Smooth muscle cell (in vitro differentiated cells): Measurements from ENCODE around the gene RAB29. TPM values are rescaled to one million over a fixed set of nuclear protein-coding genes. Genes with fewer than 3 reads are reported as not detected.

Source experiments
- DNase-seq: peaks from one replicate; lab custom pipeline; 2025; ENCODE audit not compliant: unreplicated experiment; lab: John Stamatoyannopoulos, UW
- H2AFZ ChIP-seq: fragments of 200-600 bp; sonication (generic); 2 replicates; pipeline ENCODE4 v1.6.0; 2016; ENCODE audit warnings: antibody characterized with exemption, low read depth, mild to moderate bottlenecking
- H3F3A ChIP-seq: fragments of 200-600 bp; sonication (generic); 2 replicates; pipeline ENCODE4 v1.6.0; 2017; ENCODE audit warnings: antibody characterized with exemption, low read depth
- H3K27ac ChIP-seq: fragments of 200-600 bp; sonication (generic); 2 replicates; pipeline ENCODE4 v1.5.1; 2016; ENCODE audit warnings: low read depth, mild to moderate bottlenecking
- H3K27me3 ChIP-seq: fragments of 200-600 bp; sonication (generic); 2 replicates; pipeline ENCODE4 v1.6.1; 2016; ENCODE audit warnings: low read depth, mild to moderate bottlenecking
- H3K36me3 ChIP-seq: fragments of 200-600 bp; sonication (generic); 2 replicates; pipeline ENCODE4 v1.5.1; 2016; ENCODE audit warnings: low read depth
- H3K4me1 ChIP-seq: fragments of 200-600 bp; sonication (generic); 2 replicates; pipeline ENCODE4 v1.5.1; 2016; ENCODE audit warnings: low read depth
- H3K4me2 ChIP-seq: fragments of 200-600 bp; sonication (generic); 2 replicates; pipeline ENCODE4 v1.6.0; 2016; ENCODE audit warnings: mild to moderate bottlenecking
- H3K4me3 ChIP-seq: fragments of 200-600 bp; sonication (generic); 2 replicates; pipeline ENCODE4 v1.5.1; 2016; ENCODE audit warnings: mild to moderate bottlenecking
- H3K79me2 ChIP-seq: fragments of 200-600 bp; sonication (generic); 2 replicates; pipeline ENCODE4 v1.6.0; 2016; ENCODE audit warnings: low read depth, mild to moderate bottlenecking
- H3K9ac ChIP-seq: fragments of 200-600 bp; sonication (generic); 2 replicates; pipeline ENCODE4 v1.6.0; 2016; ENCODE audit warnings: low read depth
- H3K9me3 ChIP-seq: fragments of 200-600 bp; sonication (generic); replicated peaks from 2 replicates; pipeline ENCODE4 v1.5.1; 2016; ENCODE audit warnings: low read depth
- H4K20me1 ChIP-seq: fragments of 200-600 bp; sonication (generic); 2 replicates; pipeline ENCODE4 v1.6.0; 2016; ENCODE audit warnings: low read depth
- WGBS: methylation state at CpG from one replicate; pipeline ENCODE4 v1.1.7; 2016; ENCODE audit warnings: low lambda C conversion rate; 5-methylcytosine and 5-hydroxymethylcytosine counted together
- polyA plus RNA-seq: library from polyadenylated mRNA; unstranded; fragments of >200 nt; fragmentation: Nextera tagmentation; extraction: Ambion mirVana; gene quantifications from 2 replicates; pipeline ENCODE4 v1.2.1, GENCODE V29; 2016
- total RNA-seq: library from RNA; depleted of rRNA; stranded (reverse); fragments of >200 nt; gene quantifications from 2 replicates; pipeline ENCODE4 v1.2.3, GENCODE V29; 2014
- TF ChIP-seq, protein P1 (sequence below): fragments of 200-600 bp; sonication (generic); IDR thresholded peaks from 2 replicates; pipeline ENCODE4 v1.5.1; 2017; ENCODE audit warnings: borderline replicate concordance, mild to moderate bottlenecking, antibody characterized with exemption; ENCODE audit not compliant: insufficient read depth, poor library complexity, severe bottlenecking

The RAB29 gene
- total and polyA plus RNA-seq, 2 experiments from 2014 or later, result 4.1 TPM

DNA sequence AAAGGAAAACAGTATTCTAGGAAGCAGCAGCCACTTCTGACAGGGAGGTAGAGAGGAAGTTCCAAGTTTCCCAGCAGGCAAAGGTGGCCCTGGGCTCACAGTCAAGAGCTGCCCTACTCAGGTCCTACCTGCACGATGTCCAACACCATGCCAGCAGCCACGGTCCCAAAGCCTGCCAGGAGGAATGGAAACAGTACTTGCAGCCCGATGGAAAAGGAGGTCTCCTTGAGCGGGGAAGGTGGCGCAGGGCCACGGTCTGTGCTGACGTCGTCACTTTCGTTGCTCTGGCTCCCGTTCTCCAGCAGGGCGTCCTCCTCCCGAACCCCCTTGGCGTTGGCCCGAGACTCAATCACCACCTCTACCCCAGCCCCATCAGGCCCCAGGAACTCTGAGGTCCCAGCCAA, 34.7 kb upstream of the RAB29 start:
- Histone ChIP-seq H2AFZ (no peak overlapping the region), H3K9ac (no peak overlapping the region), H3K36me3 (no peaks in the 10 kb centered on the region), H3K9me3 (no peaks in the 10 kb centered on the region), H3F3A (peaks cover 13% of the 10 kb centered on the region), H3K4me2 (no peak overlapping the region), H3K4me3 (no peak overlapping the region), H3K27ac (no peak overlapping the region), H4K20me1 (peaks cover 69% of the 10 kb centered on the region), H3K4me1 (peaks cover 21% of the 10 kb centered on the region), H3K27me3 (no peaks in the 10 kb centered on the region), H3K79me2 (peaks cover 45% of the 10 kb centered on the region)
- DNase-seq, result no peak
- TF ChIP-seq, protein P1, sequence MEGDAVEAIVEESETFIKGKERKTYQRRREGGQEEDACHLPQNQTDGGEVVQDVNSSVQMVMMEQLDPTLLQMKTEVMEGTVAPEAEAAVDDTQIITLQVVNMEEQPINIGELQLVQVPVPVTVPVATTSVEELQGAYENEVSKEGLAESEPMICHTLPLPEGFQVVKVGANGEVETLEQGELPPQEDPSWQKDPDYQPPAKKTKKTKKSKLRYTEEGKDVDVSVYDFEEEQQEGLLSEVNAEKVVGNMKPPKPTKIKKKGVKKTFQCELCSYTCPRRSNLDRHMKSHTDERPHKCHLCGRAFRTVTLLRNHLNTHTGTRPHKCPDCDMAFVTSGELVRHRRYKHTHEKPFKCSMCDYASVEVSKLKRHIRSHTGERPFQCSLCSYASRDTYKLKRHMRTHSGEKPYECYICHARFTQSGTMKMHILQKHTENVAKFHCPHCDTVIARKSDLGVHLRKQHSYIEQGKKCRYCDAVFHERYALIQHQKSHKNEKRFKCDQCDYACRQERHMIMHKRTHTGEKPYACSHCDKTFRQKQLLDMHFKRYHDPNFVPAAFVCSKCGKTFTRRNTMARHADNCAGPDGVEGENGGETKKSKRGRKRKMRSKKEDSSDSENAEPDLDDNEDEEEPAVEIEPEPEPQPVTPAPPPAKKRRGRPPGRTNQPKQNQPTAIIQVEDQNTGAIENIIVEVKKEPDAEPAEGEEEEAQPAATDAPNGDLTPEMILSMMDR, result no peak
- WGBS, result over 99% methylated on average over 14 of the region's 14 CpGs

DNA sequence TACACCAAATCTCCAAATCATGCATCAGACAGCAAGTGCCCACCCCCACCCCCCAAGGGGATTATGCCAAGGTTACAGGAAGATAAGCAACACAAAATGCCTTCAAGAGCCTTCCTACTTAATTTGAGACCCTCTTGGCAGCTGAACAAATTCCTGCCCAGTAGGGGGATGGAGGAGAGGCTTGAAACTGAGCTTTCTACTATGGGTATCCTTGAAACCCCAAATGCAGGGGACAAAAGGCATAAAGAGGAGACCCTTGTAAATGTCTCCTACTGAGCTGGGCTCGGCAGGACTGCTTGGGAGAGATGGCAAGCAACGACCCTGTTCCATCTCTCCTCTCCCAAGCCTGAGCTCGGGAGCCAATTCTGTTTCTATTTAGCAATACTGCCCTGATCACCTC, 34.2 kb upstream of the RAB29 start:
- H3F3A ChIP-seq, result peaks cover 13% of the 10 kb centered on the region
- H3K27me3 ChIP-seq, result no peaks in the 10 kb centered on the region
- H3K27ac ChIP-seq, result no peak overlapping the region
- peaks cover 74% of the 10 kb centered on the region for H4K20me1 ChIP-seq
- TF ChIP-seq, protein P1, result no peak
- H2AFZ ChIP-seq, result no peak overlapping the region
- no peak overlapping the region for H3K4me3 ChIP-seq
- H3K9ac ChIP-seq, result no peak overlapping the region
- H3K4me1 ChIP-seq, result peaks cover 21% of the 10 kb centered on the region
- DNase-seq, result no peak
- H3K9me3 ChIP-seq, result no peaks in the 10 kb centered on the region
- WGBS, result 84% methylated on average over 3 of the region's 3 CpGs
- H3K79me2 ChIP-seq, result peaks cover 45% of the 10 kb centered on the region
- H3K4me2 ChIP-seq, result no peak overlapping the region
- no peaks in the 10 kb centered on the region for H3K36me3 ChIP-seq

DNA sequence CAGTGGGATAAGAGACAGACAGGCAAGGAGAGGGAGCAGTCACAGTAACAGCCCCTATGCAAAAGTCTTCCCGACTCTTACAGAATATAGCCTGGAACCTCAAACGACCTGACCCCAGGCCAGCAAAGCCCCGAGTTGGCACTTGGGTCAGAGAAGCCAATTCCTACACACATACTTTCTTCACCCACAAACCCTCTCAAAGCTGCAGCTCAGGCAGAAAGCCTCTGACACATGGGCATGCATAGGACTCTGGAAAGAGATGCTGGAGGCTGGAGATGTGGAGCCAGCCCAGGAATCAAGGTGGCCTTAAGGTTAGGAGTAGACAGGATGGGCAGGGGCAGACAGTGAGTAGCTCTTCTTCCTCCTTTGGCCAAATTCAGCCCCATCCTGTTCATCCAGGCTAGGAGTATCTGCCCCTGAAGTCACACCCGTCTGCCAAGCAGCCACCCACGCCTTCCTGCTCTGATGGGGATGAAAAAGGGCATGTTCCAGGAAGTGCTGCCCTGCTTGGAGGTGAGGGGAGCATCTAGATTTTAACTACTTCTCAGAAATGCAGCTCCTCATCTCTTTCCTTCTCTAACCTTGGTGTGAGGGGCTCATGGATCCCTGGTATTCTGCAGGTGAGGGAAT, 29.9 kb upstream of the RAB29 start:
- H3K9ac ChIP-seq, result no peak overlapping the region
- H4K20me1 ChIP-seq, result peaks cover 90% of the 10 kb centered on the region
- H2AFZ ChIP-seq, result no peak overlapping the region
- TF ChIP-seq, protein P1, result no peak
- no peak overlapping the region for H3K27ac ChIP-seq
- H3K4me2 ChIP-seq, result no peak overlapping the region
- H3K27me3 ChIP-seq, result no peaks in the 10 kb centered on the region
- no peak for DNase-seq
- no peaks in the 10 kb centered on the region for H3K9me3 ChIP-seq
- no peaks in the 10 kb centered on the region for H3K36me3 ChIP-seq
- no peaks in the 10 kb centered on the region for H3F3A ChIP-seq
- peaks cover 32% of the 10 kb centered on the region for H3K79me2 ChIP-seq
- H3K4me1 ChIP-seq, result no peaks in the 10 kb centered on the region
- 76% methylated on average over 5 of the region's 5 CpGs for WGBS
- H3K4me3 ChIP-seq, result no peak overlapping the region

DNA sequence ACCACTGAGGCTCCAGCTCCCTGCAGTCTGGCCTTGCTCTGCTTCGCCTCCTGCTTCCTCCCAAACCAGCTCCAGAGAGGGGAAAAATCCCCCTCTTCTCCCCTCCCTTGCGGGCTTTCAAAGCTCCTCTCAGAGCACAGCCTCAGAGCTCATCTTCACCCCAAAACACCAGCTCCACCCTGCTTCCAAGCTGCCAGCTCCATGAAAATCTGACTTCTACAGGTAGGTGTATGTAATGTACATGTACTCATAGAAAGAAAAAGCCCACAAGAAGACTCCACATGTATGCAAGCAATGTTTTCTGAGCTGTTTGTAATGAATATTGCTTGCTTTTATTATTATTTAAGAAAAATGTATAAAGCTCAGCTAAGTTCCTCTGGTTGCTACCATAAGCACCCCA, 29.3 kb upstream of the RAB29 start:
- Histone ChIP-seq H3K9ac (no peak overlapping the region), H3K27ac (no peak overlapping the region), H3K27me3 (no peaks in the 10 kb centered on the region), H3K36me3 (no peaks in the 10 kb centered on the region), H3K9me3 (no peaks in the 10 kb centered on the region), H3K79me2 (peaks cover 28% of the 10 kb centered on the region), H3K4me2 (no peak overlapping the region), H4K20me1 (peaks cover 86% of the 10 kb centered on the region), H3K4me3 (no peak overlapping the region), H3K4me1 (no peaks in the 10 kb centered on the region), H2AFZ (no peak overlapping the region), H3F3A (no peaks in the 10 kb centered on the region)
- TF ChIP-seq, protein P1, result no peak
- DNase-seq, result no peak
- WGBS, result 100% methylated on average over 2 of the region's 2 CpGs
